GM18520 (cell line): ENCODE measurements around the gene PLEKHA6.
"Not testable (repeated sequence)": the region's sequence is repeated elsewhere in the genome, so short reads cannot be mapped to it uniquely, and the experiment has no call there.

Source experiments
- ATAC-seq: cut with Tn5 transposase; IDR thresholded peaks from one replicate; pipeline ENCODE4 v1.9.1; 2021; ENCODE audit not compliant: unreplicated experiment

PLEKHA6 gene

GRCh38 chr1:204338997-204339396, 20.7 kb downstream of the PLEKHA6 start:
- no peak for ATAC-seq

- no peak for ATAC-seq
Measured at GRCh38 chr1:204338360-204338759, 21.4 kb downstream of the PLEKHA6 start.

GRCh38 chr1:204337583-204337982, 22.1 kb downstream of the PLEKHA6 start:
- no peak for ATAC-seq

GRCh38 chr1:204337036-204337429, 22.7 kb downstream of the PLEKHA6 start:
- ATAC-seq, result no peak

GRCh38 chr1:204336421-204337035, 23.2 kb downstream of the PLEKHA6 start:
- ATAC-seq, result no peak

GRCh38 chr1:204335533-204335932, 24.2 kb downstream of the PLEKHA6 start:
- ATAC-seq, result no peak

GRCh38 chr1:204335085-204335484, 24.6 kb downstream of the PLEKHA6 start:
- ATAC-seq, result no peak

GRCh38 chr1:204334455-204334854, 25.3 kb downstream of the PLEKHA6 start:
- no peak for ATAC-seq

- no peak for ATAC-seq
Measured at GRCh38 chr1:204333427-204333826, 26.3 kb downstream of the PLEKHA6 start.

- ATAC-seq, result no peak
Measured at GRCh38 chr1:204331847-204332487, 27.8 kb downstream of the PLEKHA6 start.

GRCh38 chr1:204331275-204331674, 28.5 kb downstream of the PLEKHA6 start:
- ATAC-seq, result no peak

- ATAC-seq, result not testable (repeated sequence)
Measured at GRCh38 chr1:204327870-204328269, 31.9 kb downstream of the PLEKHA6 start.

- ATAC-seq, result no peak
Measured at GRCh38 chr1:204327359-204327758, 32.4 kb downstream of the PLEKHA6 start.

- ATAC-seq, result no peak
Measured at GRCh38 chr1:204326771-204327300, 32.9 kb downstream of the PLEKHA6 start.

GRCh38 chr1:204325944-204326343, 33.8 kb downstream of the PLEKHA6 start:
- ATAC-seq, result no peak

GRCh38 chr1:204323887-204324286, 35.8 kb downstream of the PLEKHA6 start:
- no peak for ATAC-seq

- no peak for ATAC-seq
Measured at GRCh38 chr1:204322339-204322868, 37.3 kb downstream of the PLEKHA6 start.

- ATAC-seq, result no peak
Measured at GRCh38 chr1:204321665-204322064, 38.1 kb downstream of the PLEKHA6 start.

GRCh38 chr1:204321051-204321450, 38.7 kb downstream of the PLEKHA6 start:
- ATAC-seq, result no peak

GRCh38 chr1:204320382-204320804, 39.3 kb downstream of the PLEKHA6 start:
- ATAC-seq, result no peak

GRCh38 chr1:204319462-204319861, 40.3 kb downstream of the PLEKHA6 start:
- no peak for ATAC-seq

- ATAC-seq, result no peak
Measured at GRCh38 chr1:204319027-204319426, 40.7 kb downstream of the PLEKHA6 start.
